Gastrocnemius medialis (tissue), 4 donors: ENCODE results near the gene SLC37A1.

ENCODE experiments used
- CTCF ChIP-seq, 5 experiments: fragments of 450-650 bp in 3 of 5; fragments of 200-600 bp in 2 of 5; sonication (generic) in 2 of 5; IDR thresholded peaks in 4 of 5; conservative IDR thresholded peaks in 1 of 5; 1 replicate in 4 of 5; 2 replicates in 1 of 5; pipeline ENCODE4 v1.5.1; 2016 to 2019; ENCODE audit warnings: antibody characterized with exemption in 5 of 5, mild to moderate bottlenecking in 3 of 5, moderate library complexity in 3 of 5
- POLR2A ChIP-seq, 2 donors: fragments of 450-650 bp; IDR thresholded peaks; one replicate each; pipeline ENCODE4 v1.6.1; 2017; ENCODE audit warnings: antibody characterized with exemption in 2 of 2, mild to moderate bottlenecking in 2 of 2, moderate library complexity in 2 of 2

- no peak for TF ChIP-seq CTCF (IDR thresholded peaks at IDR 0.05 in 4 of 5, conservative IDR thresholded peaks at IDR 0.05 in 1 of 5)
- TF ChIP-seq POLR2A (IDR thresholded peaks at IDR 0.05), result no peak
These were observed 28.9 kb downstream of the SLC37A1 start for GRCh38 chr21:42542596-42542995.
